Raji (cell line): Measurements from ENCODE around the gene DAZAP1.

Source experiments
- POLR2A ChIP-seq: IDR thresholded peaks from 2 replicates; pipeline ENCODE4 v1.6.1; 2011; ENCODE audit warnings: low read depth, low read length, control low read depth; ENCODE audit not compliant: insufficient read depth

Gene DAZAP1

GRCh38 chr19:1483131-1483978 is 76.0 kb downstream of the DAZAP1 start:
- no peak for TF ChIP-seq POLR2A

GRCh38 chr19:1483979-1484428 is 76.6 kb downstream of the DAZAP1 start:
- TF ChIP-seq POLR2A, result no peak
